ENCODE results near the gene MRPL17.
"Not testable (repeated sequence)": the region's sequence is repeated elsewhere in the genome, so short reads cannot be mapped to it uniquely, and the experiment has no call there.

The MRPL17 gene

DNA sequence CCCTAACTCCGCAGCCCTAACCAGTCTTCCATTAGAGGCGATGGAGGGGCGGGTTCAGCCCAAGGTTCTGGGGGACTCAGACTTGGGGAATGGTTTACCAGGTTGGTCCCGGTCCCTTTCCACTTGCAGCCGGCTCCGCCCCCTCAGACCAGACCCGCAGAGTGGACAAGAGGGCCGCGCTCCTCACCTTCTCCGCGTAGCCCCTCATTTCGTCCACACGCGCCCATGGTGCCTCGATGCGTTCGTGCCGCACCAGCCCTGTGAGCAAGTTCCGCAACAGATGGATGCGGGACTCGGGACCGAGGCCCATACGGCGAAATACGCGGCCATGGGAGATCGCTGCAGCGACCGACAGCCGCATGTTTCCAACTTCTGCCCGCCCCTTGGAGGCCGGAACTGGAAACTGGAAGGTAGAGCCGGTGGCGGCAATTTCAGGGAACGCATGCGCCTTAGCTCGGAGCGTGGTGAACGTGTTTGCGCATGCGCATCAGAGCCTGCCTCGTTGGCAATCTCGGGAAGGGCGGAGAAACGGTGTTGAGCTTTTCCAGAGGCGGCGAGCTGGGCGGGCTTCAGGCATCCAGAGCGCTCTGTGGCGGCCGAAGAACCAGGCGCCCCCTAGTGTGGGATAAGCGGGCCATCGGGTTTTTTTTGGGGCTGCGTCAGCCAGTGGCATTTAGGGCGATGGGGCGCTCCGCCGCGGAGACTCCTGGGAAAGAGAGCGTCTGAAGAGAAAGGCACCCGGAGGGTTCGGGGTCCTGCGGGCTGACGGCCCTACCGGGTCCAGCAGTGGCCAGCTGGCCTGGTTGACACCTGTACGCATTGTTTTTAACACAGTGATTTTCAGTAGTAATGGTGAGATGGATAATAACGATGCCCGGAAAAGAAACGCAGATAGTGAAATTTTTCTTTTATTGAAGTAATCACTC, at the start of gene MRPL17:
Gene MRPL17, minus strand, starts transcription at position 405 of the 926 bp plus-strand sequence. Its CDS starts 44 bp downstream, at position 361.
- peak; percentile 99 for DNase-seq

GRCh38 chr11:6727971-6728760, 45.0 kb upstream of the MRPL17 start:
- no peak for DNase-seq

GRCh38 chr11:6725386-6725896, 42.3 kb upstream of the MRPL17 start:
- DNase-seq: no peak

DNA sequence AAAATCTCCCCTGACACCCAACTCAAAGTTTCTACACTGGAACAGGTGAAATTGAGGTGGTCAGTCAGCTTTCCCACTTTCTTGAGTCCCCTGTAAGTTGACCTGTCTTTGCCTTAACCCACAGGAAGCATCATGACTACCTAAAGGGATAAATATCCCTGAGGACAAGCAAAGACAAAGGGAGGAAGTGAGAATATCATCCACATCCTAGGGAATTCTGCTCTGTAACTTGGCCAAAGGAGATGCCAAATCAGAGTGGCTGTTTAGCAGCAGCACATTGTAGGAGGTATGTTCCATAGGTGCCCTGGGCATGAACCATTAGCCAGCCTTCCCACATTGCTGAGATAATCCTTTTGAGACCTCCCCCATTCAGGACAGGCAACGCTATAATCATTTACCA, 40.9 kb upstream of the MRPL17 start:
- DNase-seq: no peak

DNA sequence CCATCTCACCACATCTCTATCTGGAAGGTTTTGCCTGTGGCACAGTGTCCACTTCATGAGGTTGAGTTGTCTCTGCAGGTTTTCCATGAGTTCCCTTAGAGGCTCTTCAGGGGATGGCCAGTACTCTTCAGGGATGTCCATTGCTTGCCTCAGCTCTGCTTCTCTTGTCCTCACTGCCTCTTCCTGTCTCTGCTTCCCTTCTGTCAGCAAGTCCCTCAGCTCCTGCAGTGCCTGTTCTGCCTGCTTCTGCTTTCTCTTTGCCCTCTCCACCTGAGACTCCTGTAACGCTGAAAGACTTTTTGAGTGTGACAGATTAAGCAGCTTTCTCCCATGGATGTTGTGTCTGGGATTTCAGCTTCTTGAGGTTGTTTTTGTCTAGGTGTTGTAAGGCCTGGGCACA, 38.2 kb upstream of the MRPL17 start:
- DNase-seq: no peak

DNA sequence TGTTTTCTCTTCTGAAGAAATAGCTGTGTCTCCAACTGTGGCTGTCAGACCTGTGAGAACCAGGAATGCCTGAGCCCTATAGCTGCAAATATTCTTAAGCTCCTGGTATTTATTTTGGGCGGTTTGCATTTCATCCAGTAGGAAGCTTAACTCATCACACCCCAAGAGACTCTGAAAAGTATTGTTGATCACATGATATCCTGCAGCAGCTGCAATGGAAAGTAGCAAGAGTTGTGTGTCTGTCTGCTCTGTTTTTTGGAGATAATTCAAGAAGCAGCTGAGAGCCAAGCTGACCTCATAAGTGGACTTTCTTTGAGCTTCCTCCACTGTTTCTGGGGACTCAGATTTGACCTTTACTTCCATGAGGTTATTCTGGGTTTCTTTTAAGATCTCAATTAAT, 36.4 kb upstream of the MRPL17 start:
- no peak for DNase-seq

DNA sequence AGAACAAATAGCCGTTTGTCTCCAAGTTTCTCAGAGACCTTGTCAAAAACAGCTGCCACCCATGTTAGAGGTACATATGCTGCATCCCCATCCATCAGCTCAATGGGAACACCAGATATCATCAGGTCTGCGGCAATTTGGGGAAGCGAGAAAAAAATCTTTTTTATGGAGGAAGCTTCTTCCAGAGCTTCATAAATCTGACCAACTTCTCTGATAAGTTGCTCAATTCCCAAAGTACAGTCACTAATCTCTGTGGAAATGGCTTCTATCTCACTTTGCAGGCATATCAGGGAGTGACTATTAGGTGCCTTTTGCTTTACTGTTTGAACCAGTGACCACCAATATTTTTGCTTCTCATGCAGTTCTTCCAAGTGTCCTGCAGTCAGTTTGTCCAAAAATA, 34.3 kb upstream of the MRPL17 start:
- DNase-seq: no peak

DNA sequence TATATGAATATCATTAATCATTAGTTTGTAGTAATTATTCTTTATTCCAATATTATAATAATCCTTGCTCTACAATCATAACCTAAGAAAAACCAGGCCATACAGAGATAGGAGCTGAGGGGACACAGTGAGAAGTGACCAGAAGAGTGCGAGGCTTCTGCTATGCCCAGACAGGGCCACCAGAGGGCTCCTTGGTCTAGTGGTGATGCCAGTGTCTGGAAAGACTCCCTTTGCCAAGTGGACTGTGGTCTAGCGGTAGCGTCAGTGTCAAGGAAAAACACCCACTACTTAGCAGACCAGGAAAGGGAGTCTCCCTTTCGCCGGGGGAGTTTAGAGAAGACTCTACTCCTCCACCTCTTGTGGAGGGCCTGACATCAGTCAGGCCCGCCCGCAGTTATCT, 28.4 kb upstream of the MRPL17 start:
- peak; percentile 46 for DNase-seq

DNA sequence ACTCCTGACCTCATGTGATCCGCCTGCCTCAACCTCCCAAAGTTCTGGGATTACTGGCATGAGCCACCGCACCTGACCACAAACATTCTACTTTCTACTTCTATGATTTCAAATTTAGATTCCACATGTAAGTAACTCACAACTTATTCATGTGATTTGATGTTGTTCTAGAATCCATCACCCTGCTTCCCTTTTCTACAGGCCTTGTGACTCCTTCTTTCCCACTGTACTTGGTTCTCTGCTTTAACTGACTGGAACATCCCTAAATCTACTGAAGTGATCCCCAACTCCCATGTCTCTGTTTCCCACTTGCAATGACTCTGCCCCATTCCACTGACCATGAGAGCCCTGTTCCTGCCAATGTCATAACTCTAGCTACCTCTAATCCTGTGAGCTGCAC, 25.7 kb upstream of the MRPL17 start:
- DNase-seq: no peak

- DNase-seq: no peak
These were observed 22.9 kb upstream of the MRPL17 start for GRCh38 chr11:6705905-6706535.

- no peak for DNase-seq
These were observed 20.3 kb upstream of the MRPL17 start for GRCh38 chr11:6703247-6704063.

- not testable (repeated sequence) for DNase-seq
These were observed 18.8 kb upstream of the MRPL17 start for GRCh38 chr11:6701955-6702354.

DNA sequence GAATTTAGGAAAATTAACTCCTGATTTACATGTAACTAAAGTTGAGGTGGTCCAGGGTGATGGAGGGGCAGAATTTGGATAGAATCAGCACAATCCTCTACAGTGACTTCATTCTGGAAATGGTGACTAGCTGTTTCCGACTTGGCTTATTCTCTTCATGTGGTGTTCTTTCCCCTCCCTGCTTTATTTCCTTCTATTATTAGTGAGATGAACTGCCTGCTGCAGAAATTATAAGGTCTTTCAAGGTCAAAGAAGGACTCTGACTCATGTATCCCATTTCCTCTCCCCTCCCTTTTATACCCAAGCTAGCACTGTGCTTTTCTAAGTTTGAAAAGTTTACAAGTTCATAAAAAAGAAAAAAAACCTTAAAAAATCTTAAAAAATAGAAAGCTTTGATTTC, 12.2 kb upstream of the MRPL17 start:
- no peak for DNase-seq

- DNase-seq: no peak
These were observed 11.0 kb upstream of the MRPL17 start for GRCh38 chr11:6694229-6694535.

DNA sequence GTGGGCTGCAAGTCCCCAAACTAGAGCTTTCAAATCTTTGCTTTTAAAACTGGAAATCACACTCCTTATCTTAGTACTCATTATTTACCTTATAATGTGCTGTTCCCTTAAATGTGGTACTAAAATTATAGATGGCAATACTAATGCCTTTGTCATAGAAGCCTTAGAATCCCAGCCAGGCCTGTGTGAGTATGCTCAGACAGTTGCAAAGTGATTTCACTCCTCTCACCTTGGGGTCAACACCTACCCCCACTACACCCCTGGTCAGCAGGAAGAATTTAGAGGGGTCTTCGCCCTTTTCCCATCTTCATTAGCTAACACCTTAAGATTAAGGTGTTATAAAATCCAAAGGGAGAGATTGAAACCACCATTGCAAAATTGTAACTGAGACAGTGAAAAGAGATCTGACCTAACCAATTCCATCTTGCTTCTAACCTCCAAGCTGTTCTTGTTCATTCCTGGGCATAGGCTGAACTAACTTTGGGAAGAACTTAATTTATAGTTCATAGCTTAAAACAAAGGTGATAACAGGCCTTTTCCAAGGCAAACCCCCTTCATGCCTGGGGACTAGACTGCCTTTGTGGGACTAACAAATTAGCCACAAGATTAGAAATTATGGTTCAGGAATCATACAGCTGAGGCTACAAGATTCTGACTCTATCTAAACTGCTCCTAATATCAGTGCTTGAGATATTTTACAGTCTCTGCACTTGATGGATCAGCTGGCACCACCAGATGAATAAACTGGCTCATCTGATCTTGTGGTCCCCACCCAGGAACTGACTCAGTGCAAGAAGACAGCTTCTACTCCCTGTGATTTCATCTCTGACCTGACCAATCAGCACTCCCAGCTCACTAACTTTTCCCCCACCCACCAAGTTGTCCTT, 10.4 kb upstream of the MRPL17 start:
- peak; percentile 73 for DNase-seq

DNA sequence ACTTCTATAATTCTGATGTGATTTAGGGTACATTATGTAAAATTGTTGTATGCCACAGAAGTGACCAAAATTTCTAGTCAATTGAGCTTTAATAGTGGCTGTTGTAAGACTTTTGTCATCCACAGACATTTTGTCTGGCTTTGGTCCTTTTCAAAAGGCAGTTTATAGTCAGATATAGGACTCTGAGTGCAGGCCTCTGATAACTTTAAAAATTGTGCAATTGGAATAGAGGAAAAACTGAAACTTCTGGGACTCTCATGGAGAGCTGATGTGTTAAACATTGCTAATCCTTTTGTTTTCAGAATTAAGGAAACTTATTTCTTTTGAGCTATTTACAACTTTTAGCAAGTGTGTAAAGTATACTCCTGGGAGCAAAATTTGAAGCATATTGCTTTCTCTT, 9.0 kb upstream of the MRPL17 start:
- DNase-seq: no peak

DNA sequence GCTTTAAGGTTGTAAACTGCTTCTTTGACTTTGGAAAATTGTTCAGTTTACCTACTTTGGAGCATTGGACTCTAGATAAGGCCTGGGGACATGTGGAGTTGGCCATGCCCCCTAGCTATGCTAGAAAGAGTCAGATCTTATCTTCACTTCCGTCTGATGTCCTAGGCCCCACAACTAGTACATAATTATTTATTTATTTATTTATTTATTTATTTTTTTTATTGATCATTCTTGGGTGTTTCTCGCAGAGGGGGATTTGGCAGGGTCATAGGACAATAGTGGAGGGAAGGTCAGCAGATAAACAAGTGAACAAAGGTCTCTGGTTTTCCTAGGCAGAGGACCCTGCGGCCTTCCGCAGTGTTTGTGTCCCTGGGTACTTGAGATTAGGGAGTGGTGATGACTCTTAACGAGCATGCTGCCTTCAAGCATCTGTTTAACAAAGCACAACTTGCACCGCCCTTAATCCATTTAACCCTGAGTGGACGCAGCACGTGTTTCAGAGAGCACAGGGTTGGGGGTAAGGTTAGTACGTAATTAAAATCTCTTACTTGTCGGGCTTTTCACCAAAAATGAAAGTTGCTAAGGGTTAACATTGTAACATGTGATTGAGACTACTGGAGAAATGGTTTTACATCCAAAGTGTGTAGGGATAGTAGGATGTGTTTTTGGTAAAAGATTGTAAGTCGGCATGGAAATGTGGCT, 7.4 kb upstream of the MRPL17 start:
- DNase-seq: not testable (repeated sequence)

DNA sequence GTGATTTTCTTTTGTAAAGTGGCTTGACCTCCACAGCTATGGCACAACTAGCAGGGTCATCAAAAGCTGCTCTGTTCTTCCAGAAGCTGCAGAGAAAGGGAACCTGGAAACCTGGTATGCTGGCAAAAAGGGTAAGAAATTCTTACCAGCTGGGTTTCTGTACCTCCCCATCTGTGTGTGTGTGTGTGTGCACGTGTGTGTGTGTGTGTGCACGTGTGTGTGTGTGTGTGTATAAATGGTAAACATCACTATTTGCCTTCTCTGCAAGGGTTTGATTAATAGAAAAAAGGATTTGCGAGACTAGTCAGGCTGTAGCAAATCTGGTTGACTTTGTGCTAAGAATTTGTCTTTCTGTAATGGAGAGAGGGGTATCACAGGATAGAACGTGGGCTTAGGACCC, 4.7 kb upstream of the MRPL17 start:
- DNase-seq: no peak

GRCh38 chr11:6686006-6686405, 2.9 kb upstream of the MRPL17 start:
- DNase-seq: no peak

DNA sequence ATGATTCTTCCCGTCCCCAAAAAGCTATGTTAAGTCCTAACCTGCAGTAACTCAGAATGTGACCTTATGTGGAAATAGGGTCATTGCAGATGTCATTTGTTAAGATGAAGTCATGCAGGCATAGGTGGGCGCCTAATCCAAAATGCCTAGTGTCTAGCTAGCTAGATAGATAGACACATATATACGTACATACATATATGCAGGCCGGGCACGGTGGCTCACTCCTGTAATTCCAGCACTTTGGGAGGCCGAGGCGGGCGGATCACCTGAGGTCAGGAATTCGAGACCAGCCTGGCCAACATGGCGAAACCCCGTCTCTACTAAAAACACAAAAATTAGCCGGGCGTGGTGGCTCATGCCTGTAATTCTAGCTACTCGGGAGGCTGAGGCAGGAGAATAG, 928 bp upstream of the MRPL17 start:
- DNase-seq: not testable (repeated sequence)

DNA sequence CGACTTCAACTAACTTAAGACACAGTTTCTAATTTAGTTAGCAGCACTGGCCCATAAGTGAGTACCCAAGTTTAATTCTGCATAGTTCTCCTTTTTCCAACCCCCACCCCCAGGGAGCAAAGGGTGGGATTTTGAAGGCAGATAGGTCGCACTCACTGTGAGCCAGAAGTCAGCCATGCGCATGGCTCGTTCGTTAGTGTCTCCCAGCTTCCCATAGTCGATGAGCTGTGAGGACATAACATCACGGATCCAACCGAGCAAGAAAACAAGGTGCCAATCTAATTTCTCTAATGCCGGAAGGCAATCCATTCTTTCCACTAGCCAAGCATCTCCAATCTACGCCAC, 577 bp downstream of the MRPL17 start:
- no peak for DNase-seq

Data from stimulated activated CD4-positive, alpha-beta T cell treated with anti-CD3 and anti-CD28 coated beads, Interleukin-1b, Interleukin-23, amount 100 ng/mL, for 48 hours (primary cell).